Activated CD4-positive, alpha-beta memory T cell treated with anti-CD3 and anti-CD28 coated beads for 36 hours (primary cell): Measurements from ENCODE around the gene RSRC1. TPM values are rescaled to one million over a fixed set of nuclear protein-coding genes. Genes with fewer than 3 reads are reported as not detected.

Source experiments
- CTCF ChIA-PET: fragments of 350-600 bp; sonication (Branson Sonifier 250); formaldehyde crosslinking; loops from one replicate; lab custom pipeline; 2021; ENCODE audit warnings: antibody characterized with exemption, inconsistent platforms; lab: Charles Lee
- POLR2A ChIA-PET: fragments of 350-600 bp; sonication (Branson Sonifier 250); formaldehyde crosslinking; loops from one replicate; lab custom pipeline; 2021; ENCODE audit warnings: antibody characterized with exemption; lab: Charles Lee
- DNase-seq: peaks from one replicate; pipeline ENCODE4 v3.0.0-alpha.2; 2020
- H3K27ac Mint-ChIP-seq: one replicate; pipeline ENCODE4 v1.8.0; 2021; ENCODE audit warnings: mixed read lengths
- H3K27me3 Mint-ChIP-seq: one replicate; pipeline ENCODE4 v1.8.0; 2021; ENCODE audit warnings: mixed read lengths
- H3K36me3 Mint-ChIP-seq: one replicate; pipeline ENCODE4 v1.8.0; 2021; ENCODE audit warnings: mixed read lengths
- H3K4me1 Mint-ChIP-seq: one replicate; pipeline ENCODE4 v1.8.0; 2021; ENCODE audit warnings: low read depth, mixed read lengths
- H3K4me3 Mint-ChIP-seq: one replicate; pipeline ENCODE4 v1.8.0; 2021; ENCODE audit warnings: mild to moderate bottlenecking, mixed read lengths
- H3K9me3 Mint-ChIP-seq: one replicate; pipeline ENCODE4 v1.8.0; 2021; ENCODE audit warnings: mixed read lengths
- intact Hi-C: fragments of 100-400 bp; cut with micrococcal nuclease; formaldehyde crosslinking; loops from one replicate; pipeline ENCODE4 v1.15.1; 2023
- total RNA-seq, 2 experiments: library from RNA; stranded (reverse); gene quantifications; one replicate each; pipeline ENCODE4 v1.2.3, GENCODE V29; 2021

The RSRC1 gene
- total RNA-seq, 2 experiments from 2014 or later: 39.4 to 43.8 TPM

DNA sequence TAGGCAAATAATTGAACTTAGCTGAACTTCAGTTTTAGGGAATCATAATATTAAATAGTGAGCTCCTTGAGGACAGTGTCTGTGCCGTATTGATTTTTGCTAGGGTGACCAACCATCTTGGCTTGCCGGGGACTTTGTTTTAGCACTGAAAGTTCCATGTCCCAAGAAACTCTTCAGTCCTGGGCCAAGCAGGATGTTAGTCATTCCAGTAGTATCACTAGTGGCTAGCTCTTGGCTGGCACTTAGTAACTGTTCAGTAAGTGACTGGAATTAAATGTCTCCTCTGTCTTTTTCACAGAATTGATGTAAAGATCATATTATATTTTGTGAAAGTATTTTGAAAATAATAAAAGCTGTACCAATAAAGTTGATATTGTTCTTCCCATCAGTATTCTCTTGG is 42.3 kb downstream of the RSRC1 start:
- H3K36me3 Mint-ChIP-seq: peaks cover 29% of the 10 kb centered on the region
- ChIA-PET POLR2A (no interaction called here), CTCF (interaction anchor here (0.6 to 0.8 kb wide), 2 partner anchors 113 to 282 kb away, joined by 3 read pairs; no protein-coding TSS in a partner anchor)
- DNase-seq: no peak
- intact Hi-C loops: no loop called here
- no peak overlapping the region for H3K27ac Mint-ChIP-seq
- no peak overlapping the region for H3K4me3 Mint-ChIP-seq
- no peaks in the 10 kb centered on the region for H3K27me3 Mint-ChIP-seq
- H3K9me3 Mint-ChIP-seq: no peaks in the 10 kb centered on the region
- H3K4me1 Mint-ChIP-seq: peaks cover 18% of the 10 kb centered on the region

- peaks cover 29% of the 10 kb centered on the region for H3K36me3 Mint-ChIP-seq
- peaks cover 10% of the 10 kb centered on the region for H3K4me1 Mint-ChIP-seq
- H3K4me3 Mint-ChIP-seq: no peak overlapping the region
- H3K27ac Mint-ChIP-seq: no peak overlapping the region
- intact Hi-C loops: no loop called here
- no peaks in the 10 kb centered on the region for H3K27me3 Mint-ChIP-seq
- H3K9me3 Mint-ChIP-seq: no peaks in the 10 kb centered on the region
- ChIA-PET CTCF (no interaction called here), POLR2A (no interaction called here)
- no peak for DNase-seq
Measured at GRCh38 chr3:158158969-158159368, 49.1 kb downstream of the RSRC1 start.

DNA sequence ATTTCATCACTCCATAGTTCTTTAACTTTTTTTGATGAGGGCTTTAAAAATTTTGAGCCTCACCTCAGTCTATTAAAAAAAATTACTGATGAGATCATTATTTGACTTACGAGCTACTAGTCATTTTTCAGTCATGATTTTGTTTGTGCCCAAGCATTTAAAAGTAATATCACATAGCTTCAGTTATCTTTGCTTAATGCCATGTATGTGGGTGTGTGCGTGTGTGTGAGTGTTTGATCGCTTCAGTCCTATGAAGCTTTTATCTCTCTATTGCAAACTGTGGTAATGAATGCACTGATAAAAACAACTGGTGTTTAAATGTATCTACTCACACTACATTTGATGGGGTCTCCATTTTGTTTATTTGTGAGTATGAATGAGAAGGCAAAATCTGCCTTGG is 49.8 kb downstream of the RSRC1 start:
- no peak overlapping the region for H3K27ac Mint-ChIP-seq
- CTCF ChIA-PET: no interaction called here
- no peaks in the 10 kb centered on the region for H3K27me3 Mint-ChIP-seq
- H3K4me1 Mint-ChIP-seq: peaks cover 10% of the 10 kb centered on the region
- peaks cover 24% of the 10 kb centered on the region for H3K36me3 Mint-ChIP-seq
- intact Hi-C loops: no loop called here
- H3K4me3 Mint-ChIP-seq: no peak overlapping the region
- no peaks in the 10 kb centered on the region for H3K9me3 Mint-ChIP-seq
- POLR2A ChIA-PET: no interaction called here
- no peak for DNase-seq

DNA sequence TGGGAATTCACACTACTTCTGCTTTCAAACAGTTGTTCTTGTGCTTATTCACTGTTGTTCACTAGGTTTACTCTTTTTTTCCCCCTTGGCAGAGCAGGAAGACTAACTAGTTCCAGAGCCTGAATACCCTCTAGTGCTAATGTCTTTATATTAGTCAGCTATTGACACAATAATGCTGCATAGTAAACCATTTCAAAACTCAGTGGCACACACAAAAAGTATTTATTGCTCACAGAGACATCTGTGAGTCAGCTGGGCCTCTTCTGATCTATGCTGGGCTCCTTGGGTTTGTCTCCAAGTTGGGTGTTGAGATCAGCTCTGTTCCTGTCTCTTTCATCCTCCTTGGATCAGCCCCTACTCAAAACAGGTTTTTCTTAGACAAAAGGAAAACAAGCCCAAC is 51.1 kb downstream of the RSRC1 start:
- intact Hi-C loops: no loop called here
- peaks cover 10% of the 10 kb centered on the region for H3K4me1 Mint-ChIP-seq
- peaks cover 18% of the 10 kb centered on the region for H3K36me3 Mint-ChIP-seq
- H3K27ac Mint-ChIP-seq: no peak overlapping the region
- ChIA-PET POLR2A (no interaction called here), CTCF (no interaction called here)
- DNase-seq: no peak
- no peaks in the 10 kb centered on the region for H3K27me3 Mint-ChIP-seq
- no peaks in the 10 kb centered on the region for H3K9me3 Mint-ChIP-seq
- no peak overlapping the region for H3K4me3 Mint-ChIP-seq

DNA sequence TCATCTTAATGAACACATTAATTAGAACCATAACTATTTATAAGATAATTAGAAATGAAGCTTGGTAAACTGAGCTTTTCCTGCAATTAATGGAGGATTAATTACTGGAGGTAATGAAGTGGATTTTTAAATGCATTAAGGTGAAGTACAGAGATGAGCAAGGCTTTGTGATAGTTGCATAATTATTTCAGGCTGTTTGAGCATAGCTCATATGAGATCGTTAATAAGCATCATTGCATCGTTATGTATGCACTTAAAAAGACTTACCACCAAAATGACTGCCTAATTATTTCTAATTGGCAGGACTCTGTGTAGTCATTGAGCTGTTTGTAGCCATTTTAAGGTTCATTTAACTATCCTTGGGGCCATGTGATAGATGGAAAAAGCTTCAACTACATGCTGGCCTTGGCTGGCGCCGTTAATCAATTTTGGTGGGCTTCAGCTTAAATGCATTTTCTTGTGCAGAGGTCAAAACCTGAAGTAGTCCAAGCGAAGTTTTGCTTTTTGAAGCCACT is 55.3 kb downstream of the RSRC1 start:
- Mint-ChIP-seq H3K9me3 (no peaks in the 10 kb centered on the region), H3K27ac (no peak overlapping the region), H3K27me3 (no peaks in the 10 kb centered on the region), H3K36me3 (peaks cover 28% of the 10 kb centered on the region), H3K4me3 (no peak overlapping the region), H3K4me1 (peaks cover 11% of the 10 kb centered on the region)
- intact Hi-C loops: no loop called here
- CTCF ChIA-PET: no interaction called here
- DNase-seq: no peak
- POLR2A ChIA-PET: no interaction called here

DNA sequence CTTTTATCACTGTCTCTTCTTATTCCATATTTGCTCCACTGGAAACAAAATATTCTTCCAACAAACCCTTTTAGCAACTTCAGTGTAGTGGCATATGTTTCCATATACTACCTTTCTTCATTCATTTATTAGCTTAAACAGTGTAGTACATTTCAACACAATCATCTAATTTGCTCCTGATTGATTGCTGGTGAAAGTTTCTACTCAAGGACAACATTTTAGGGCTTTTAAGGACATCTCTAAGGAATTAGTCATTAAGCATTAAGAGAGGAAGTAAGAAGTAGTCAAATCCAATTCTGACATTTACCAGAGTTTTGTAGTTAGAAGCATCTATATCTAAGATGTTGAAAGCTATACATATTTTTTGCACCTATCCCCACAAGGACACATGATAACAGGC is 55.8 kb downstream of the RSRC1 start:
- no peak for DNase-seq
- CTCF ChIA-PET: no interaction called here
- H3K27me3 Mint-ChIP-seq: no peaks in the 10 kb centered on the region
- H3K27ac Mint-ChIP-seq: no peak overlapping the region
- POLR2A ChIA-PET: no interaction called here
- no peak overlapping the region for H3K4me3 Mint-ChIP-seq
- peaks cover 29% of the 10 kb centered on the region for H3K36me3 Mint-ChIP-seq
- no peaks in the 10 kb centered on the region for H3K9me3 Mint-ChIP-seq
- intact Hi-C loops: no loop called here
- peaks cover 11% of the 10 kb centered on the region for H3K4me1 Mint-ChIP-seq

DNA sequence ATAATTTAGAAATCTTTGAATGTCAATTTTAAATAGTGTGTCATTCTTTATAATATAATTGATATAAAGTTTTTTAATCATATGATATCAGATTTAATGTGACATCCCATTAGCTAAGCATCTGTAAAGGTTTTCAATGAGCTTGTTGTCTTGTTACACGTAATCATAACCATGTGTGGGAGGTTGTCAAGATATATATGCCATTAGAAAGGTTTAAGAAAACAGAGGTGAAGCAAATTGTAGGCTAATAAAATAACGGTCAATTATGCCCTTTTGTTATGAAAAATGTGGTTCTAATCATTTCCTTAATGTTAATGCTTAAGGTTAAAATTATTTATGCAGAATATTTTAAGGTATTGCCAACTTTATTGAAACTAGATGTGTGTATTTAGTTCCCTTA is 56.3 kb downstream of the RSRC1 start:
- ChIA-PET CTCF (no interaction called here), POLR2A (no interaction called here)
- H3K4me1 Mint-ChIP-seq: peaks cover 6% of the 10 kb centered on the region
- DNase-seq: no peak
- no peak overlapping the region for H3K27ac Mint-ChIP-seq
- H3K36me3 Mint-ChIP-seq: peaks cover 32% of the 10 kb centered on the region
- intact Hi-C loops: no loop called here
- no peaks in the 10 kb centered on the region for H3K9me3 Mint-ChIP-seq
- H3K27me3 Mint-ChIP-seq: no peaks in the 10 kb centered on the region
- no peak overlapping the region for H3K4me3 Mint-ChIP-seq

DNA sequence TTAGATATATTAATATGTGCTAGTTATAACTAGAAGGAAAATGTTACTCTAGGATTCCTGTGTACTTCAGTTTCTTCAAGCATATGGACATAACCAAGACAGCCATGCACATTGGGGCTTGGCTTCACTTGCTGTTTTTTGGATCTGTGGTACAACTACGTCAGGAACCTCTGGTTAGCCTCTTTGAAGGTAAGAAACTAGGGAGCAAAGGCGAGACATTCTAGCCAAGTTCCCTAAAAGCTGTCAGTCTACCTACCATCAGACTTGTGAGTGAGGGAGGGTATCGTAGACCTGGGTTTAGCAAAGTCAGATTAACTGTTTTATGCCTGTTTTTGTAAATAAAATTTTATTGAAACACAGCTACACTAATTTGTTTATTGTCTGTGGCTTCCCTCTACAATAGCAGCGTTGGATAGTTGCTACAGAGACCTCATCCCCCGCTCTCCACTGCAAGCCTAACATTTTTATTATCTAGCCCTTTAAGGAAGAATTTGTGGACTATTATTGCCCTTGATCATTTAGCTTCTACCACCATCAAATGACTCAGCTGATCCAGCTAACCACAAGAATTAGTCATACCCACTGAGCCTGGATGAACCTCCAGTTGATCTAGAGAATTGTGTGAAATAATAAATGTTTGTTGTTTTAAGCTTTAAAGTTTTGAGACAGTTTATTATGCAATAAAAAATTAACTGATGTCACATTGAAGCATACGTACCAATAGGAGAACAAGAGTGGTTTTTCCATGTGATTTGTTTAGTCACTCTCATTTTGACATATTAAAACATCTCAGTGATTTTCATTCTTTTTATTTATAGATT is 58.1 kb downstream of the RSRC1 start:
- intact Hi-C loops: no loop called here
- no peaks in the 10 kb centered on the region for H3K9me3 Mint-ChIP-seq
- peaks cover 37% of the 10 kb centered on the region for H3K36me3 Mint-ChIP-seq

DNA sequence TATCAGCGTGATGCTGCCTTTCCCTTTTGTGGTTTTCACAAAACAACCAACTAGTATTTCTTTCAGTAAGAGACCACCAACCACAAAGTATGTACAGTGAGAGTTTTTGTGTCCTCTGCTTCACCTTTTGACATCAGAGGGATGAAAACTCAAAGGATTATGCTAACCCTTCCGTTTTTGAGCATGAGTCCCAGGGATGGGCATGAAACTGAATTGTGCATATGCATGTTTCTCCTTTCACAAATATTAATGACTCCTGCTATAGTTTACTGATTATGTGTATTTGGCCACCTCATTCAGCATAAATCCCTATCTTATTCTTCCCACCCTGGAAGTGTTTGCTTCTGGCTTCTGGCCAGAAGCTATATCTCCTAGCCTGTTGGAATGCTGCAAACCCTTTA is 59.2 kb downstream of the RSRC1 start:
- ChIA-PET POLR2A (no interaction called here), CTCF (interaction anchor here (0.6 kb wide), 1 partner anchor 560 kb away, joined by 4 read pairs; no protein-coding TSS in a partner anchor)
- DNase-seq: no peak
- no peaks in the 10 kb centered on the region for H3K27me3 Mint-ChIP-seq
- H3K36me3 Mint-ChIP-seq: peaks cover 35% of the 10 kb centered on the region
- intact Hi-C loops: no loop called here
- H3K4me3 Mint-ChIP-seq: no peak overlapping the region
- no peak overlapping the region for H3K27ac Mint-ChIP-seq
- peaks cover 3% of the 10 kb centered on the region for H3K9me3 Mint-ChIP-seq
- peaks cover 6% of the 10 kb centered on the region for H3K4me1 Mint-ChIP-seq

More for the DNA sequence above, 58.1 kb downstream of the RSRC1 start:
- H3K27ac Mint-ChIP-seq: no peak overlapping the region
- ChIA-PET CTCF (no interaction called here), POLR2A (no interaction called here)
- H3K4me3 Mint-ChIP-seq: no peak overlapping the region
- H3K27me3 Mint-ChIP-seq: no peaks in the 10 kb centered on the region
- peaks cover 6% of the 10 kb centered on the region for H3K4me1 Mint-ChIP-seq
- DNase-seq: no peak

DNA sequence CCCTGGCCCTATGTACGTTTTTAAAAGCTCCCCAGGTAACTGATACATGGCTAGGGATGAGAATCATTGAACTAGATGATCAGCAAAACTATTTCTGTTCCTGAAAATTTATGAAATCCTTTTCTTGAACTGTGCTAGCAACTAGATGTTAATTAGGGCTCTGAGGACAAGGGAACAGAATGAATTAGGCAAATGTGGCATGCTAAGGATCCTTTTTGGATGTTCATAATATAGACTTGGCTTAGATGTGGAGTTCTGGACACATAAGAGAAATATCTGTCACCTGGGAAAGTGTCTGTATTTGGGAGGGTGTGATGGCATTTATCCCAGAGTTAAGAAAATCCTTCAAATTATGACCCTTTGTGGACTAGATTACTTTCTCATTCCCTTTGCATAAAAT is 71.2 kb downstream of the RSRC1 start:
- CTCF ChIA-PET: no interaction called here
- Mint-ChIP-seq H3K36me3 (peaks cover 12% of the 10 kb centered on the region), H3K4me3 (no peak overlapping the region), H3K27me3 (no peaks in the 10 kb centered on the region), H3K9me3 (peaks cover 16% of the 10 kb centered on the region), H3K27ac (no peak overlapping the region), H3K4me1 (no peaks in the 10 kb centered on the region)
- intact Hi-C loops: no loop called here
- POLR2A ChIA-PET: interaction anchor here (0.7 kb wide), 1 partner anchor 69 kb away, joined by 4 read pairs; no protein-coding TSS in a partner anchor
- DNase-seq: no peak

DNA sequence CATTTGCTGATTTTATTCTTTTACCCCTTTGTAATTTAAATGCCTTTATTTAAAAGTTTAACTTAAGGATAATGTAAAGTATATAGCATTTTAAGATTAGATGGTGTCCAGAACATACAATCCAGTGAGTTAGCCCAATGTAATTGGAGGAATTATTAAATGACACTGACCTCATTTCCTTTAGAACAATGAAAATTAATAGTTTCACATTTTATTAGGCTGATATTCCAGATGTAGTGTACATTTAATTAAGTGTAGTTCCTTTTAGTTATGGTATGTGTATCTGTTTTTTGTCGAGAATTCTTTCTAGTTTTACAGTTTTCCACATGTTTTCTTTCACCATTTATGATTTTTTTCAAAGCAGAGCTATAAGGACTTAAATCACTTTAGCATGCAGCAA is 75.8 kb downstream of the RSRC1 start:
- no peaks in the 10 kb centered on the region for H3K4me1 Mint-ChIP-seq
- H3K36me3 Mint-ChIP-seq: peaks cover 8% of the 10 kb centered on the region
- no peak overlapping the region for H3K4me3 Mint-ChIP-seq
- intact Hi-C loops: no loop called here
- ChIA-PET CTCF (no interaction called here), POLR2A (no interaction called here)
- H3K27me3 Mint-ChIP-seq: no peaks in the 10 kb centered on the region
- H3K9me3 Mint-ChIP-seq: no peaks in the 10 kb centered on the region
- no peak for DNase-seq
- no peak overlapping the region for H3K27ac Mint-ChIP-seq

DNA sequence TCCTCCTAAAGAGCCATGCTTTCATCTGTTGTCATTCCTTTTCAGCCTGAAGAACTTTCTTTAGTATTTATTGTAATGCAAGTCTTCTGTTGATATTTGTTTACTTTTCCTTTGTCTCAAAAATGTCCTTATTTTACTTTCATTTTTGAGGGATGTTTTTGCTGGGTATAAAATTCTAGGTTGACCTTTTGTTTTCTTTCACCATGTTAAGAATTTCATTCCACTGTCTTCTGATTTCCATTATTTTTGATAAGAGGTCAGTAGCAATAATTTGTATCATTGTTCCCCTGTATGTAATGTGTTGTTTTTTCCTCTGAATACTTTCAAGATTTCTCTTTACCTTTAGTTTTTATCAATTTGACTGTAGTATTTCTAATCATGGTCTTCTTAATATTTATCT is 91.1 kb downstream of the RSRC1 start:
- DNase-seq: no peak
- intact Hi-C loops: no loop called here
- H3K27me3 Mint-ChIP-seq: no peaks in the 10 kb centered on the region
- H3K9me3 Mint-ChIP-seq: peaks cover 47% of the 10 kb centered on the region
- ChIA-PET POLR2A (no interaction called here), CTCF (no interaction called here)
- no peak overlapping the region for H3K27ac Mint-ChIP-seq
- H3K4me1 Mint-ChIP-seq: no peaks in the 10 kb centered on the region
- H3K4me3 Mint-ChIP-seq: no peak overlapping the region
- peaks cover 67% of the 10 kb centered on the region for H3K36me3 Mint-ChIP-seq

DNA sequence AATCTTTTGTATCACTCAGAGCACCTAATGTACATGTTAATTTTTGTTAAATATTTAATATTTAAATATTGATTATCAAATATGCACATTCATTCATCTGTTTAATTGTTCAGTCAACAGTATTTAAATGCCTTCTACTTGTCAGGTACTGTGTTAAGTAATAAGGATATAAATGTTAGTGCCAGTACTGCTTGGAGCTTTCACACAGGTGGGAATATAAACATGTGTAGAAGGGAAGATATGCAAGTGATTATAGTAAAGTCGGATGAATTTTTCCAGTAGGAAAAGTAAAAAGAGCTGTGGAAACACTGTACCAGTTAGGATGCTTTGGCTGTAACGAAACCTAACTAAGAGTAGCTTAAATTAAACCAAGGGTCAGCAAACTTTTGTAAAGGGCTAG is 95.4 kb downstream of the RSRC1 start:
- intact Hi-C loops: no loop called here
- Mint-ChIP-seq H3K4me1 (no peaks in the 10 kb centered on the region), H3K27ac (no peak overlapping the region), H3K27me3 (no peaks in the 10 kb centered on the region), H3K9me3 (peaks cover 15% of the 10 kb centered on the region), H3K4me3 (no peak overlapping the region), H3K36me3 (peaks cover 44% of the 10 kb centered on the region)
- ChIA-PET CTCF (no interaction called here), POLR2A (no interaction called here)
- no peak for DNase-seq
